Measurements from ENCODE around the gene SLC24A3.

SLC24A3 gene

GRCh38 chr20:19291024-19291817, 78.8 kb downstream of the SLC24A3 start:
- no peaks in the 10 kb centered on the region for H3K9me3 ChIP-seq (ENCODE audit: insufficient read depth, low read depth, low read length)
- H3K4me1 ChIP-seq (ENCODE audit: insufficient read depth, low read length), result no peaks in the 10 kb centered on the region
- H3K27me3 ChIP-seq (ENCODE audit: insufficient read depth, low read length), result no peaks in the 10 kb centered on the region
- no peak overlapping the region for H3K27ac ChIP-seq (ENCODE audit: low read depth, low read length)
- WGBS, result 94% methylated on average over 11 of the region's 11 CpGs
- H3K9ac ChIP-seq (ENCODE audit: low read depth, low read length), result no peak overlapping the region
- H3K36me3 ChIP-seq (ENCODE audit: insufficient read depth, low read length), result no peaks in the 10 kb centered on the region
- no peak overlapping the region for H3K4me3 ChIP-seq (ENCODE audit: low read length)

GRCh38 chr20:19291818-19292132, 79.3 kb downstream of the SLC24A3 start:
- 92% methylated on average over 2 of the region's 2 CpGs for WGBS

GRCh38 chr20:19292254-19292653, 79.8 kb downstream of the SLC24A3 start:
- no peaks in the 10 kb centered on the region for H3K9me3 ChIP-seq (ENCODE audit: insufficient read depth, low read depth, low read length)
- H3K9ac ChIP-seq (ENCODE audit: low read depth, low read length), result no peak overlapping the region
- H3K27ac ChIP-seq (ENCODE audit: low read depth, low read length), result no peak overlapping the region
- H3K27me3 ChIP-seq (ENCODE audit: insufficient read depth, low read length), result no peaks in the 10 kb centered on the region
- no peaks in the 10 kb centered on the region for H3K4me1 ChIP-seq (ENCODE audit: insufficient read depth, low read length)
- H3K36me3 ChIP-seq (ENCODE audit: insufficient read depth, low read length), result no peaks in the 10 kb centered on the region
- H3K4me3 ChIP-seq (ENCODE audit: low read length), result no peak overlapping the region
- 92% methylated on average over 7 of the region's 7 CpGs for WGBS

More at GRCh38 chr20:19291818-19292132, 79.3 kb downstream of the SLC24A3 start:
- H3K36me3 ChIP-seq (ENCODE audit: insufficient read depth, low read length), result no peaks in the 10 kb centered on the region
- no peak overlapping the region for H3K4me3 ChIP-seq (ENCODE audit: low read length)
- no peaks in the 10 kb centered on the region for H3K27me3 ChIP-seq (ENCODE audit: insufficient read depth, low read length)
- H3K9me3 ChIP-seq (ENCODE audit: insufficient read depth, low read depth, low read length), result no peaks in the 10 kb centered on the region
- no peak overlapping the region for H3K9ac ChIP-seq (ENCODE audit: low read depth, low read length)
- no peak overlapping the region for H3K27ac ChIP-seq (ENCODE audit: low read depth, low read length)
- H3K4me1 ChIP-seq (ENCODE audit: insufficient read depth, low read length), result no peaks in the 10 kb centered on the region

- H3K27ac ChIP-seq (ENCODE audit: low read depth, low read length), result no peak overlapping the region
- WGBS, result 89% methylated on average over 2 of the region's 2 CpGs
Observed at GRCh38 chr20:19295076-19295475, 82.6 kb downstream of the SLC24A3 start.

GRCh38 chr20:19298652-19299051, 86.2 kb downstream of the SLC24A3 start:
- Histone ChIP-seq H3K9ac (ENCODE audit: low read depth, low read length) (no peak overlapping the region), H3K36me3 (ENCODE audit: insufficient read depth, low read length) (no peaks in the 10 kb centered on the region), H3K9me3 (ENCODE audit: insufficient read depth, low read depth, low read length) (0 out of 2 replicates have a peak, but pooled peaks cover 9% of the 10 kb centered on the region), H3K4me1 (ENCODE audit: insufficient read depth, low read length) (no peaks in the 10 kb centered on the region), H3K27me3 (ENCODE audit: insufficient read depth, low read length) (no peaks in the 10 kb centered on the region), H3K4me3 (ENCODE audit: low read length) (no peak overlapping the region), H3K27ac (ENCODE audit: low read depth, low read length) (no peak overlapping the region)
- WGBS, result 92% methylated on average over 2 of the region's 3 CpGs

More at GRCh38 chr20:19295076-19295475, 82.6 kb downstream of the SLC24A3 start:
- no peak overlapping the region for H3K4me3 ChIP-seq (ENCODE audit: low read length)
- no peaks in the 10 kb centered on the region for H3K36me3 ChIP-seq (ENCODE audit: insufficient read depth, low read length)
- H3K9me3 ChIP-seq (ENCODE audit: insufficient read depth, low read depth, low read length), result 0 out of 2 replicates have a peak, but pooled peaks cover 3% of the 10 kb centered on the region
- H3K4me1 ChIP-seq (ENCODE audit: insufficient read depth, low read length), result no peaks in the 10 kb centered on the region
- no peak overlapping the region for H3K9ac ChIP-seq (ENCODE audit: low read depth, low read length)
- H3K27me3 ChIP-seq (ENCODE audit: insufficient read depth, low read length), result no peaks in the 10 kb centered on the region

- Histone ChIP-seq H3K4me1 (ENCODE audit: insufficient read depth, low read length) (no peaks in the 10 kb centered on the region), H3K4me3 (ENCODE audit: low read length) (no peak overlapping the region), H3K27me3 (ENCODE audit: insufficient read depth, low read length) (no peaks in the 10 kb centered on the region), H3K36me3 (ENCODE audit: insufficient read depth, low read length) (no peaks in the 10 kb centered on the region), H3K9ac (ENCODE audit: low read depth, low read length) (no peak overlapping the region), H3K9me3 (ENCODE audit: insufficient read depth, low read depth, low read length) (0 out of 2 replicates have a peak, but pooled peaks cover 9% of the 10 kb centered on the region), H3K27ac (ENCODE audit: low read depth, low read length) (no peak overlapping the region)
- 97% methylated on average over 6 of the region's 6 CpGs for WGBS
Observed at GRCh38 chr20:19300395-19300794, 88.0 kb downstream of the SLC24A3 start.

- Histone ChIP-seq H3K27me3 (ENCODE audit: insufficient read depth, low read length) (no peaks in the 10 kb centered on the region), H3K4me3 (ENCODE audit: low read length) (no peak overlapping the region), H3K9ac (ENCODE audit: low read depth, low read length) (no peak overlapping the region), H3K36me3 (ENCODE audit: insufficient read depth, low read length) (no peaks in the 10 kb centered on the region), H3K9me3 (ENCODE audit: insufficient read depth, low read depth, low read length) (0 out of 2 replicates have a peak, but pooled peaks cover 9% of the 10 kb centered on the region), H3K4me1 (ENCODE audit: insufficient read depth, low read length) (no peaks in the 10 kb centered on the region), H3K27ac (ENCODE audit: low read depth, low read length) (no peak overlapping the region)
- WGBS, result 92% methylated on average over 2 of the region's 2 CpGs
Observed at GRCh38 chr20:19301142-19301541, 88.7 kb downstream of the SLC24A3 start.

- 90% methylated on average over 2 of the region's 2 CpGs for WGBS
- no peaks in the 10 kb centered on the region for H3K27me3 ChIP-seq (ENCODE audit: insufficient read depth, low read length)
- H3K9ac ChIP-seq (ENCODE audit: low read depth, low read length), result no peak overlapping the region
- H3K9me3 ChIP-seq (ENCODE audit: insufficient read depth, low read depth, low read length), result 0 out of 2 replicates have a peak, but pooled peaks cover 9% of the 10 kb centered on the region
- H3K4me3 ChIP-seq (ENCODE audit: low read length), result no peak overlapping the region
- H3K36me3 ChIP-seq (ENCODE audit: insufficient read depth, low read length), result no peaks in the 10 kb centered on the region
- no peaks in the 10 kb centered on the region for H3K4me1 ChIP-seq (ENCODE audit: insufficient read depth, low read length)
- no peak overlapping the region for H3K27ac ChIP-seq (ENCODE audit: low read depth, low read length)
Observed at GRCh38 chr20:19301843-19302242, 89.4 kb downstream of the SLC24A3 start.

- Histone ChIP-seq H3K27me3 (ENCODE audit: insufficient read depth, low read length) (no peaks in the 10 kb centered on the region), H3K36me3 (ENCODE audit: insufficient read depth, low read length) (no peaks in the 10 kb centered on the region), H3K9ac (ENCODE audit: low read depth, low read length) (no peak overlapping the region), H3K4me1 (ENCODE audit: insufficient read depth, low read length) (no peaks in the 10 kb centered on the region), H3K4me3 (ENCODE audit: low read length) (no peak overlapping the region), H3K27ac (ENCODE audit: low read depth, low read length) (no peak overlapping the region), H3K9me3 (ENCODE audit: insufficient read depth, low read depth, low read length) (0 out of 2 replicates have a peak, but pooled peaks cover 9% of the 10 kb centered on the region)
- WGBS, result 96% methylated on average over 2 of the region's 3 CpGs
Observed at GRCh38 chr20:19302714-19303113, 90.3 kb downstream of the SLC24A3 start.

GRCh38 chr20:19304389-19304788, 91.9 kb downstream of the SLC24A3 start:
- Histone ChIP-seq H3K27ac (ENCODE audit: low read depth, low read length) (no peak overlapping the region), H3K4me1 (ENCODE audit: insufficient read depth, low read length) (no peaks in the 10 kb centered on the region), H3K36me3 (ENCODE audit: insufficient read depth, low read length) (no peaks in the 10 kb centered on the region), H3K9ac (ENCODE audit: low read depth, low read length) (no peak overlapping the region), H3K27me3 (ENCODE audit: insufficient read depth, low read length) (no peaks in the 10 kb centered on the region), H3K9me3 (ENCODE audit: insufficient read depth, low read depth, low read length) (0 out of 2 replicates have a peak, but pooled peaks cover 9% of the 10 kb centered on the region), H3K4me3 (ENCODE audit: low read length) (no peak overlapping the region)
- 96% methylated on average over 3 of the region's 5 CpGs for WGBS

- no peak overlapping the region for H3K27ac ChIP-seq (ENCODE audit: low read depth, low read length)
- 90% methylated on average over 3 of the region's 3 CpGs for WGBS
- no peak overlapping the region for H3K9ac ChIP-seq (ENCODE audit: low read depth, low read length)
- no peak overlapping the region for H3K4me3 ChIP-seq (ENCODE audit: low read length)
- H3K9me3 ChIP-seq (ENCODE audit: insufficient read depth, low read depth, low read length), result 0 out of 2 replicates have a peak, but pooled peaks cover 7% of the 10 kb centered on the region
- H3K4me1 ChIP-seq (ENCODE audit: insufficient read depth, low read length), result no peaks in the 10 kb centered on the region
- no peaks in the 10 kb centered on the region for H3K36me3 ChIP-seq (ENCODE audit: insufficient read depth, low read length)
- H3K27me3 ChIP-seq (ENCODE audit: insufficient read depth, low read length), result no peaks in the 10 kb centered on the region
Observed at GRCh38 chr20:19304886-19305415, 92.5 kb downstream of the SLC24A3 start.
